Testis (tissue), 2 donors: ENCODE measurements around the gene OSBPL9.

Experiments
- POLR2A ChIP-seq: fragments of 450-650 bp; IDR thresholded peaks from one replicate; pipeline ENCODE4 v1.6.1; 2017; ENCODE audit warnings: antibody characterized with exemption, mild to moderate bottlenecking, moderate library complexity
- TF ChIP-seq, protein P1 (sequence below), 3 experiments: fragments of 450-650 bp in 2 of 3; fragments of 200-600 bp in 1 of 3; sonication (generic) in 1 of 3; IDR thresholded peaks; one replicate each; pipeline ENCODE4 v1.5.1; 2016 to 2019; ENCODE audit warnings: antibody characterized with exemption in 3 of 3, mild to moderate bottlenecking in 2 of 3, moderate library complexity in 1 of 3

DNA sequence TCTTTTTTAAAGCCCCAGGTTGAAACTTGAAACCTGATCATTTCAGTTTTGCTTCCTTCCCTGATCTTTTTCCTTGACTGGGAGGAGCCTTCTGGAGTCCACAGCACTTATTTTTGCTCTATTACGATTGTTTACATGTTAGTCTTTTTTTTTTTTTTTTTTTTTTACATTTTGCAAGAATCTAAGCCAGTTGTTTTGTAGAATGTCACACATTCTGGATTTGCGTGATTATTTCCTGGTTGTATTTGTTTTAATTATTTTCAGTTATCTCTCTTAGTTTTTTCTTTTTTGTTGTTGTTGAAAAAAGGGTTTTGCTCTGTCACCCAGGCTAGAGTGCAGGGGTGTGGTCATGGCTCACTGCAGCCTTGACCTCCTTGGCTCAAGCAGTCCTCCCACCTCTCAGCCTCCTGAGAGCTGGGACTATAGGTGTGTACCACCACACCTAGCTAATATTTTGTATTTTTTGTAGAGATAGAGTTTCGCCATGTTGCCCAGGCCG, 32.8 kb downstream of the OSBPL9 start:
- no peak for TF ChIP-seq POLR2A
- TF ChIP-seq, protein P1, sequence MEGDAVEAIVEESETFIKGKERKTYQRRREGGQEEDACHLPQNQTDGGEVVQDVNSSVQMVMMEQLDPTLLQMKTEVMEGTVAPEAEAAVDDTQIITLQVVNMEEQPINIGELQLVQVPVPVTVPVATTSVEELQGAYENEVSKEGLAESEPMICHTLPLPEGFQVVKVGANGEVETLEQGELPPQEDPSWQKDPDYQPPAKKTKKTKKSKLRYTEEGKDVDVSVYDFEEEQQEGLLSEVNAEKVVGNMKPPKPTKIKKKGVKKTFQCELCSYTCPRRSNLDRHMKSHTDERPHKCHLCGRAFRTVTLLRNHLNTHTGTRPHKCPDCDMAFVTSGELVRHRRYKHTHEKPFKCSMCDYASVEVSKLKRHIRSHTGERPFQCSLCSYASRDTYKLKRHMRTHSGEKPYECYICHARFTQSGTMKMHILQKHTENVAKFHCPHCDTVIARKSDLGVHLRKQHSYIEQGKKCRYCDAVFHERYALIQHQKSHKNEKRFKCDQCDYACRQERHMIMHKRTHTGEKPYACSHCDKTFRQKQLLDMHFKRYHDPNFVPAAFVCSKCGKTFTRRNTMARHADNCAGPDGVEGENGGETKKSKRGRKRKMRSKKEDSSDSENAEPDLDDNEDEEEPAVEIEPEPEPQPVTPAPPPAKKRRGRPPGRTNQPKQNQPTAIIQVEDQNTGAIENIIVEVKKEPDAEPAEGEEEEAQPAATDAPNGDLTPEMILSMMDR (IDR thresholded peaks at IDR 0.05): no peak
